HepG2 (cell line): ENCODE results near the gene SYCP2L. TPM values are rescaled to one million over a fixed set of nuclear protein-coding genes. Genes with fewer than 3 reads are reported as not detected.
A peak's percentile ranks its signal among the peaks of the same experiment; 100 is the strongest.

Source experiments
- ASH2L ChIP-seq: fragments of 300-600, 200-600 bp; sonication (generic); IDR thresholded peaks from 2 replicates; pipeline ENCODE4 v1.7.0; 2017; ENCODE audit warnings: low read depth, mild to moderate bottlenecking, moderate library complexity, mixed read lengths, low read length; ENCODE audit not compliant: insufficient read length
- E2F2 ChIP-seq: sonication (generic); formaldehyde crosslinking; IDR thresholded peaks from 2 replicates; pipeline ENCODE4 v1.4.0; 2020; ENCODE audit warnings: missing genetic modification reagents, borderline replicate concordance
- FOXM1 ChIP-seq: sonication (generic); formaldehyde crosslinking; IDR thresholded peaks from 2 replicates; pipeline ENCODE4 v1.5.0; 2020; ENCODE audit warnings: missing genetic modification reagents
- GFI1 ChIP-seq: sonication (generic); formaldehyde crosslinking; IDR thresholded peaks from 2 replicates; pipeline ENCODE4 v1.5.0; 2020; ENCODE audit warnings: missing genetic modification reagents, mild to moderate bottlenecking, borderline replicate concordance
- HNF4A ChIP-seq: sonication (generic); formaldehyde crosslinking; IDR thresholded peaks from 2 replicates; pipeline ENCODE4 v1.4.0; 2020; ENCODE audit warnings: missing genetic modification reagents
- IRF1 ChIP-seq: sonication (generic); formaldehyde crosslinking; IDR thresholded peaks from 2 replicates; pipeline ENCODE4 v1.4.0; 2020; ENCODE audit warnings: low read depth, mild to moderate bottlenecking, missing genetic modification reagents
- JDP2 ChIP-seq: sonication (generic); formaldehyde crosslinking; IDR thresholded peaks from 2 replicates; pipeline ENCODE4 v1.8.1; 2022; ENCODE audit warnings: missing genetic modification reagents, borderline replicate concordance
- MAFG ChIP-seq: sonication (generic); formaldehyde crosslinking; IDR thresholded peaks from 2 replicates; pipeline ENCODE4 v1.5.1; 2020; ENCODE audit warnings: mild to moderate bottlenecking, missing genetic modification reagents
- MAFK ChIP-seq, 2 experiments: IDR thresholded peaks in 1 of 2; conservative IDR thresholded peaks in 1 of 2; 2 replicates each; pipeline ENCODE4 v1.6.1; 2011; ENCODE audit warnings: improper control_type of control experiment in 2 of 2, low read length in 2 of 2
- MBD4 ChIP-seq: IDR thresholded peaks from 2 replicates; pipeline ENCODE4 v1.6.1; 2012; ENCODE audit warnings: low read length, inconsistent platforms, borderline replicate concordance
- MTF2 ChIP-seq: sonication (generic); formaldehyde crosslinking; IDR thresholded peaks from 2 replicates; pipeline ENCODE4 v1.5.0; 2020; ENCODE audit warnings: missing genetic modification reagents, borderline replicate concordance
- NKX3-1 ChIP-seq: sonication (generic); formaldehyde crosslinking; IDR thresholded peaks from 2 replicates; pipeline ENCODE4 v1.5.0; 2020; ENCODE audit warnings: missing genetic modification reagents
- PHF5A ChIP-seq: IDR thresholded peaks from one replicate; pipeline ENCODE4 v1.6.1; 2018; ENCODE audit warnings: low read depth, missing genetic modification reagents; ENCODE audit not compliant: unreplicated experiment
- POGZ ChIP-seq: sonication (generic); formaldehyde crosslinking; IDR thresholded peaks from 2 replicates; pipeline ENCODE4 v1.4.0; 2020; ENCODE audit warnings: mild to moderate bottlenecking, missing genetic modification reagents
- RAD51 ChIP-seq: fragments of 450-650 bp; IDR thresholded peaks from 2 replicates; pipeline ENCODE4 v1.6.1; 2016; ENCODE audit warnings: borderline replicate concordance
- RCOR2 ChIP-seq: IDR thresholded peaks from 2 replicates; pipeline ENCODE4 v1.6.1; 2016; ENCODE audit warnings: missing biosample characterization, missing genetic modification reagents
- RFX3 ChIP-seq: IDR thresholded peaks from 2 replicates; pipeline ENCODE4 v1.6.1; 2016; ENCODE audit warnings: missing biosample characterization, missing genetic modification reagents
- RFX5 ChIP-seq: IDR thresholded peaks from 2 replicates; pipeline ENCODE4 v1.6.1; 2011; ENCODE audit warnings: low read depth, low read length, improper control_type of control experiment
- SALL1 ChIP-seq: sonication (generic); formaldehyde crosslinking; IDR thresholded peaks from 2 replicates; pipeline ENCODE4 v1.8.0; 2022; ENCODE audit warnings: mild to moderate bottlenecking, missing genetic modification reagents
- SETDB1 ChIP-seq: sonication (generic); formaldehyde crosslinking; IDR thresholded peaks from 2 replicates; pipeline ENCODE4 v1.5.1; 2020; ENCODE audit warnings: missing genetic modification reagents, mild to moderate bottlenecking, borderline replicate concordance
- SRF ChIP-seq: IDR thresholded peaks from 2 replicates; pipeline ENCODE4 v1.6.1; 2011; ENCODE audit warnings: mild to moderate bottlenecking, low read depth, low read length, moderate library complexity
- SRSF4 ChIP-seq: fragments of 200-400 bp; formaldehyde crosslinking; IDR thresholded peaks from one replicate; pipeline ENCODE4 v1.6.1; 2018; ENCODE audit warnings: mild to moderate bottlenecking, low read depth, low read length, moderate library complexity; ENCODE audit not compliant: poor library complexity, severe bottlenecking
- TARDBP ChIP-seq: sonication (generic); formaldehyde crosslinking; IDR thresholded peaks from 2 replicates; pipeline ENCODE4 v1.8.0; 2022; ENCODE audit warnings: mild to moderate bottlenecking, missing genetic modification reagents
- THAP8 ChIP-seq: sonication (generic); formaldehyde crosslinking; IDR thresholded peaks from 2 replicates; pipeline ENCODE4 v1.5.1; 2020; ENCODE audit warnings: missing genetic modification reagents, mild to moderate bottlenecking, borderline replicate concordance
- ZBTB7B ChIP-seq: sonication (generic); formaldehyde crosslinking; IDR thresholded peaks from 2 replicates; pipeline ENCODE4 v1.4.0; 2020; ENCODE audit warnings: missing genetic modification reagents
- ZNF563 ChIP-seq: sonication (generic); formaldehyde crosslinking; IDR thresholded peaks from 2 replicates; pipeline ENCODE4 v1.8.0; 2022; ENCODE audit warnings: mild to moderate bottlenecking, moderate library complexity, missing genetic modification reagents
- ZNF598 ChIP-seq: sonication (generic); formaldehyde crosslinking; IDR thresholded peaks from 2 replicates; pipeline ENCODE4 v1.5.1; 2020; ENCODE audit warnings: mild to moderate bottlenecking, missing genetic modification reagents, borderline replicate concordance
- ZNF639 ChIP-seq: conservative IDR thresholded peaks from 2 replicates; pipeline ENCODE4 v1.6.1; 2018; ENCODE audit warnings: missing genetic modification reagents
- ZNF7 ChIP-seq: IDR thresholded peaks from 2 replicates; pipeline ENCODE4 v1.6.1; 2016; ENCODE audit warnings: missing biosample characterization, missing genetic modification reagents
- ZSCAN12 ChIP-seq: sonication (generic); formaldehyde crosslinking; IDR thresholded peaks from 2 replicates; pipeline ENCODE4 v1.9.0; 2021; ENCODE audit warnings: mild to moderate bottlenecking, missing genetic modification reagents
- polyA plus RNA-seq, 8 experiments: library from polyadenylated mRNA; depleted of rRNA in 3 of 8; stranded (reverse) in 7 of 8; unstranded in 1 of 8; fragments of >200 nt; fragmentation: Illumina TruSeq in 4 of 8; extraction: Trizol in 4 of 8; gene quantifications; 2 replicates each; pipeline versions ENCODE4 v1.2.1 to v1.2.3, GENCODE V29; 2011 to 2016; ENCODE audit warnings: low read depth in 4 of 8, missing spikeins in 1 of 8, mixed read lengths in 1 of 8; ENCODE audit not compliant: insufficient read depth in 1 of 8
- total RNA-seq, 5 experiments: library from RNA; depleted of rRNA; stranded (reverse); fragments of >200 nt; fragmentation: Illumina TruSeq; extraction: Trizol; gene quantifications; 2 replicates each; pipeline ENCODE4 v1.2.3, GENCODE V29; 2016; ENCODE audit warnings: low read depth in 1 of 5

SYCP2L gene
- total and polyA plus RNA-seq, 2 of the 13 experiments (the other 11 are each of a cell fraction or from before 2014, with no cell fraction given): 0.22 to 0.54 TPM

- TF ChIP-seq ZBTB7B (CRISPR knock-in tag): peak; percentile 92; the same call in 1 of the 2 replicates
- TF ChIP-seq SRF: peak; percentile 83
- TF ChIP-seq MTF2 (CRISPR knock-in tag): no peak
- TF ChIP-seq ZNF7 (CRISPR knock-in tag): no peak
- peak; percentile 93 for TF ChIP-seq ASH2L
- peak; percentile 76 for TF ChIP-seq PHF5A (CRISPR knock-in tag)
- no peak for TF ChIP-seq JDP2 (CRISPR knock-in tag)
- no peak for TF ChIP-seq SRSF4
- TF ChIP-seq THAP8 (CRISPR knock-in tag): no peak
- no peak for TF ChIP-seq RFX5
- peak; percentile 34; the same call in 1 of the 2 replicates for TF ChIP-seq NKX3-1
- TF ChIP-seq GFI1 (CRISPR knock-in tag): peak; percentile 89
- peak; percentile 78 for TF ChIP-seq RCOR2
- no peak for TF ChIP-seq MAFG
- no peak for TF ChIP-seq FOXM1
- TF ChIP-seq RAD51: no peak
- TF ChIP-seq RFX3 (CRISPR knock-in tag): no peak
- peak; percentile 98 for TF ChIP-seq HNF4A (CRISPR knock-in tag)
- TF ChIP-seq E2F2 (CRISPR knock-in tag): no peak
- TF ChIP-seq MBD4: no peak; the same call in 1 of the 2 replicates
- no peak for TF ChIP-seq ZNF639 (CRISPR knock-in tag)
- peak; percentile 86; the same call in 1 of the 2 replicates for TF ChIP-seq ZSCAN12 (CRISPR knock-in tag)
- no peak for TF ChIP-seq ZNF598
- TF ChIP-seq TARDBP (CRISPR knock-in tag): peak; percentile 94
- peak in 1 of 2 experiments; percentile 40; a peak in 1 of 4 replicates for TF ChIP-seq MAFK (conservative IDR thresholded peaks at IDR 0.05 in 1 of 2, IDR thresholded peaks at IDR 0.05 in 1 of 2; ENCODE audit: low read length in 2 of 2)
- TF ChIP-seq IRF1 (CRISPR knock-in tag): no peak
- no peak for TF ChIP-seq ZNF563 (CRISPR knock-in tag)
- peak; percentile 67; the same call in 1 of the 2 replicates for TF ChIP-seq POGZ (CRISPR knock-in tag)
- TF ChIP-seq SALL1 (CRISPR knock-in tag): peak; percentile 94
- TF ChIP-seq SETDB1 (CRISPR knock-in tag): no peak
Measured at GRCh38 chr6:11012295-11012754, 125.5 kb downstream of the SYCP2L start (continued).
